RWPE1 (cell line): ENCODE data around the gene ITGAE.
A peak's percentile ranks its signal among the peaks of the same experiment; 100 is the strongest.

ENCODE experiments used
- CTCF ChIA-PET: fragments of 350-600 bp; sonication (Branson Sonifier 250); formaldehyde crosslinking; extraction: SDS; loops from one replicate; lab custom pipeline; 2021; lab: Yijun Ruan, JAX
- POLR2A ChIA-PET: fragments of 400-600 bp; formaldehyde crosslinking; extraction: SDS; loops from one replicate; lab custom pipeline; 2020; ENCODE audit warnings: antibody characterized with exemption; ENCODE audit not compliant: low non-redundant PET; lab: Yijun Ruan, JAX
- DNase-seq: peaks from one replicate; pipeline ENCODE4 v3.0.0; 2012; ENCODE audit warnings: low spot score
- H3K27ac ChIP-seq: fragments of 450-650 bp; 2 replicates; pipeline ENCODE4 v1.5.1; 2017
- CTCF ChIP-seq: fragments of 450-650 bp; conservative IDR thresholded peaks from 2 replicates; pipeline ENCODE4 v1.5.1; 2017; ENCODE audit warnings: low read depth, mild to moderate bottlenecking

ITGAE gene

GRCh38 chr17:3828852-3829232 is 27.9 kb upstream of the ITGAE start:
- no peak overlapping the region for H3K27ac ChIP-seq
- ChIA-PET CTCF (no interaction called here), POLR2A (no interaction called here)
- no peak for TF ChIP-seq CTCF
- DNase-seq = no peak

GRCh38 chr17:3828151-3828851 is 27.3 kb upstream of the ITGAE start:
- CTCF ChIA-PET = interaction anchor here (1.4 kb wide), 1 partner anchor 91 kb away, joined by 8 read pairs; no protein-coding TSS in a partner anchor
- H3K27ac ChIP-seq = no peak overlapping the region
- no peak for DNase-seq
- TF ChIP-seq CTCF = no peak
- POLR2A ChIA-PET = interaction anchor here (0.5 kb wide), 1 partner anchor 98 kb away, joined by 3 read pairs; no protein-coding TSS in a partner anchor

GRCh38 chr17:3827124-3827773 is 26.3 kb upstream of the ITGAE start:
- POLR2A ChIA-PET = no interaction called here
- H3K27ac ChIP-seq = no peak overlapping the region
- peak; percentile 47 for TF ChIP-seq CTCF
- DNase-seq = peak; percentile 42
- CTCF ChIA-PET = interaction anchor here (0.5 to 2.7 kb wide), 10 partner anchors 10 to 98 kb away, joined by 3 to 9 read pairs (median 3); no protein-coding TSS in a partner anchor

- ChIA-PET POLR2A (no interaction called here), CTCF (interaction anchor here (0.6 to 2.7 kb wide), 5 partner anchors 18 to 133 kb away, joined by 3 to 9 read pairs (median 3); no protein-coding TSS in a partner anchor)
- no peak for DNase-seq
- no peak overlapping the region for H3K27ac ChIP-seq
- TF ChIP-seq CTCF = no peak
Measured at GRCh38 chr17:3826191-3826590, 25.2 kb upstream of the ITGAE start.

- DNase-seq = no peak
- ChIA-PET CTCF (interaction anchor here (0.8 kb wide), 1 partner anchor 92 kb away, joined by 5 read pairs; no protein-coding TSS in a partner anchor), POLR2A (no interaction called here)
- H3K27ac ChIP-seq = no peak overlapping the region
- TF ChIP-seq CTCF = no peak
Measured at GRCh38 chr17:3821101-3821500, 20.1 kb upstream of the ITGAE start.

- no peak for TF ChIP-seq CTCF
- no peak overlapping the region for H3K27ac ChIP-seq
- CTCF ChIA-PET = interaction anchor here (3.3 kb wide), 1 partner anchor 81 kb away, joined by 10 read pairs; no protein-coding TSS in a partner anchor
- POLR2A ChIA-PET = no interaction called here
- no peak for DNase-seq
Measured at GRCh38 chr17:3818786-3819185, 17.8 kb upstream of the ITGAE start.
